Measurements from ENCODE around the gene WIPF1. TPM values are rescaled to one million over a fixed set of nuclear protein-coding genes. Genes with fewer than 3 reads are reported as not detected.
A peak's percentile ranks its signal among the peaks of the same experiment; 100 is the strongest.

The WIPF1 gene
- total and polyA plus RNA-seq, 2 experiments from 2014 or later: 20.1 to 32.7 TPM

DNA sequence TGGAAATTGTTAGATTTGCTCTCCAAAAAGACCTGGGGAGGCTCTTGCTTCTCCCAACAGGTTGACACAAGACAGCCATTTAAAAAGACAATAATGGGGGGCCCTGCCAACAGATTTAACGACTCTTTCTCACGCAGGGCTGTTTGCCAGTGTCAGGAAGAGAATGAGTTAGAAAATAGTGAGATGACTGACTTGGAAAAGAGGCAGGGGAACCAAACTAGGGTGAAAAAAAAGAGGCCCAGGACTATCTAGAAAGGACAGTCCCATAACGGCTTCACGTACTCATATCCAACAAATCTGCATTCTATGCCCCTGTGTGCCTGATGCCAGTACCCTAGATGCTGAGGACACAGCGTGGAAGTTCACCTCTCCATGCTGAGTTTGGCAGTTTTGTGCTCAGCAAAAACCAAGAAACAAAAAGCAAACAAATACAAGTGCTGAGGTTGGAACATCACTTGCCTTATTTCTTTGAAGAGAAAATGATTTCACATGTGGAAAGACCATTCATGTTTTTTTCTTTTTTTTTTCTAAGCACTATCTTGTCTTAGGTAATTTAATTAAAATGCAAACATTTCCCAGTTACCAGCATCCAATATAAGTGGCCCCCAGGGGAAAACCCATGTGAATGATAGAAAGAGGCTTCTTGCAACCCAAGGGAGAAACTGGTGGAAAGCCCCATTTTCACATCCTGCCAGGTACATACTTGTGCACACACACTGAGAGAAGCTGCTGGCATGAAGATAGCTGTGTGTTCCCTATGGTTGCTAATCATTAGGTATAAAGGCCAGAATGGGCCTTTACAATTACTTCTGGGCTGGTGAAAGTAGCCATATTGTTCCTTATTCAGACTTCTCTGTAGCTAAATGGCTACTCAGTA lies 10.6 kb upstream of the WIPF1 start:
- Histone ChIP-seq H3K4me2 (no peak overlapping the region), H3K27ac (no peak overlapping the region), H3K9me2 (replicated peaks; ENCODE audit: insufficient read depth) (no peaks in the 10 kb centered on the region), H3K27me3 (no peaks in the 10 kb centered on the region), H3K4me1 (ENCODE audit: insufficient read depth) (peaks cover 10% of the 10 kb centered on the region), H3K4me3 (no peak overlapping the region), H3K79me2 (peaks cover 6% of the 10 kb centered on the region), H3K36me3 (replicated peaks; ENCODE audit: insufficient read depth, low read depth) (no peaks in the 10 kb centered on the region), H4K20me1 (ENCODE audit: insufficient read depth, poor library complexity, severe bottlenecking) (no peaks in the 10 kb centered on the region), H2AFZ (no peak overlapping the region), H3K9me3 (ENCODE audit: low read depth) (no peaks in the 10 kb centered on the region)
- TF ChIP-seq EZH2 (IDR thresholded peaks at IDR 0.05; ENCODE audit: borderline replicate concordance) (no peak), EZH2phosphoT487 (IDR thresholded peaks at IDR 0.05; ENCODE audit: low read depth, severe bottlenecking, unreplicated experiment) (no peak)
- TF ChIP-seq, protein P1, sequence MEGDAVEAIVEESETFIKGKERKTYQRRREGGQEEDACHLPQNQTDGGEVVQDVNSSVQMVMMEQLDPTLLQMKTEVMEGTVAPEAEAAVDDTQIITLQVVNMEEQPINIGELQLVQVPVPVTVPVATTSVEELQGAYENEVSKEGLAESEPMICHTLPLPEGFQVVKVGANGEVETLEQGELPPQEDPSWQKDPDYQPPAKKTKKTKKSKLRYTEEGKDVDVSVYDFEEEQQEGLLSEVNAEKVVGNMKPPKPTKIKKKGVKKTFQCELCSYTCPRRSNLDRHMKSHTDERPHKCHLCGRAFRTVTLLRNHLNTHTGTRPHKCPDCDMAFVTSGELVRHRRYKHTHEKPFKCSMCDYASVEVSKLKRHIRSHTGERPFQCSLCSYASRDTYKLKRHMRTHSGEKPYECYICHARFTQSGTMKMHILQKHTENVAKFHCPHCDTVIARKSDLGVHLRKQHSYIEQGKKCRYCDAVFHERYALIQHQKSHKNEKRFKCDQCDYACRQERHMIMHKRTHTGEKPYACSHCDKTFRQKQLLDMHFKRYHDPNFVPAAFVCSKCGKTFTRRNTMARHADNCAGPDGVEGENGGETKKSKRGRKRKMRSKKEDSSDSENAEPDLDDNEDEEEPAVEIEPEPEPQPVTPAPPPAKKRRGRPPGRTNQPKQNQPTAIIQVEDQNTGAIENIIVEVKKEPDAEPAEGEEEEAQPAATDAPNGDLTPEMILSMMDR (IDR thresholded peaks at IDR 0.05; ENCODE audit: poor library complexity): no peak
- no peak for DNase-seq (ENCODE audit: low spot score)
- WGBS (ENCODE audit: low lambda C conversion rate, missing lambda C conversion rate): 80% methylated on average over 5 of the region's 5 CpGs

DNA sequence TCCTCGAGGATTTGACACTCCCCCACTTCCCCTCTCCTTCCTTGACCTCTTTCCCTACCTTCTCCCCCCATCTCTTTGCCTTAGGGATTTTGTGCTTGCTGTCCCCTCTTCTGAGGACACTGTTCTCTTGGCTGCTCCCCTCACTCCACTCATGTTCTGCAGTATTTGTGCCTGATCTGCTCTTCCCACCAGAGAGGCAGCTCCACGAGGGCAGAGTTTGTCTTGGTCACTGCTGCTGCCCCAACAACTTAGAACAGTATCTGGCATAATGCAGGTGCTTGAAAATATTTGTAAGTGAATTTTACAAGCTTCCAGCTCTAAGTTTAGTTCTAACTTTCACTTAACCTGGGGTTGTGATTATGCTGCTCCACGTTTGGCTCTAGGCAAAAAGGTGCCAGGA lies 10.0 kb upstream of the WIPF1 start:
- Histone ChIP-seq H3K36me3 (replicated peaks; ENCODE audit: insufficient read depth, low read depth) (no peaks in the 10 kb centered on the region), H3K4me3 (no peak overlapping the region), H3K79me2 (peaks cover 6% of the 10 kb centered on the region), H4K20me1 (ENCODE audit: insufficient read depth, poor library complexity, severe bottlenecking) (no peaks in the 10 kb centered on the region), H3K9me3 (ENCODE audit: low read depth) (no peaks in the 10 kb centered on the region), H2AFZ (no peak overlapping the region), H3K27ac (no peak overlapping the region), H3K4me2 (no peak overlapping the region), H3K9me2 (replicated peaks; ENCODE audit: insufficient read depth) (no peaks in the 10 kb centered on the region), H3K4me1 (ENCODE audit: insufficient read depth) (peaks cover 6% of the 10 kb centered on the region), H3K27me3 (no peaks in the 10 kb centered on the region)
- no peak for DNase-seq (ENCODE audit: low spot score)
- 76% methylated on average over 3 of the region's 3 CpGs for WGBS (ENCODE audit: low lambda C conversion rate, missing lambda C conversion rate)
- TF ChIP-seq EZH2phosphoT487 (IDR thresholded peaks at IDR 0.05; ENCODE audit: low read depth, severe bottlenecking, unreplicated experiment): no peak
- TF ChIP-seq, protein P1 (IDR thresholded peaks at IDR 0.05; ENCODE audit: poor library complexity): no peak
- no peak for TF ChIP-seq EZH2 (IDR thresholded peaks at IDR 0.05; ENCODE audit: borderline replicate concordance)

DNA sequence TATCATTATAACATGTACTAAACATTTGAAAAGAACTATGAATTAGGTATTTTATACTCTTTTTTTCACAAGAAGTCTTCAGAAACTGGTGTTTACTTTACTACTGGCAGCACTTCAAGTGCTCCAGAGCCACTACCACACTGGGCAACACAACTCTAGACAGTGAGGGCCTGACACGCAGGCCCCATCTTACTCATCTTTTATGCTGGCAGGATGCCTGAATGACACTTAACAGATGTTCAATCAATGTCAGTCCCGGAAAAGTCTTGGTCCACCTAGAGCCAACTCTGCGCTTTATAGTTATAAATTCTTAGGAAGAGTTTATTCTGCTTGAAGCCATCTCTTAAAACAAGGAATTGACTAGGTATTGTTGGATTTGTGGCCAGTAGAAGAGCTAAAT lies 8.7 kb upstream of the WIPF1 start:
- Histone ChIP-seq H3K79me2 (no peaks in the 10 kb centered on the region), H2AFZ (no peak overlapping the region), H3K4me1 (ENCODE audit: insufficient read depth) (peaks cover 5% of the 10 kb centered on the region), H3K4me3 (no peak overlapping the region), H4K20me1 (ENCODE audit: insufficient read depth, poor library complexity, severe bottlenecking) (no peaks in the 10 kb centered on the region), H3K27ac (peak overlapping the region; percentile 62), H3K36me3 (replicated peaks; ENCODE audit: insufficient read depth, low read depth) (no peaks in the 10 kb centered on the region), H3K9me3 (ENCODE audit: low read depth) (no peaks in the 10 kb centered on the region), H3K9me2 (replicated peaks; ENCODE audit: insufficient read depth) (no peaks in the 10 kb centered on the region), H3K27me3 (no peaks in the 10 kb centered on the region), H3K4me2 (peak overlapping the region; percentile 6)
- DNase-seq (ENCODE audit: low spot score): peak; percentile 73
- TF ChIP-seq, protein P1 (IDR thresholded peaks at IDR 0.05; ENCODE audit: poor library complexity): no peak
- TF ChIP-seq EZH2 (IDR thresholded peaks at IDR 0.05; ENCODE audit: borderline replicate concordance): no peak
- TF ChIP-seq EZH2phosphoT487 (IDR thresholded peaks at IDR 0.05; ENCODE audit: low read depth, severe bottlenecking, unreplicated experiment): no peak
- WGBS (ENCODE audit: low lambda C conversion rate, missing lambda C conversion rate): 39% methylated on average over 3 of the region's 3 CpGs

Measured in hepatocyte (in vitro differentiated cells).